ENCODE data around the gene MYH2.

The MYH2 gene

DNA sequence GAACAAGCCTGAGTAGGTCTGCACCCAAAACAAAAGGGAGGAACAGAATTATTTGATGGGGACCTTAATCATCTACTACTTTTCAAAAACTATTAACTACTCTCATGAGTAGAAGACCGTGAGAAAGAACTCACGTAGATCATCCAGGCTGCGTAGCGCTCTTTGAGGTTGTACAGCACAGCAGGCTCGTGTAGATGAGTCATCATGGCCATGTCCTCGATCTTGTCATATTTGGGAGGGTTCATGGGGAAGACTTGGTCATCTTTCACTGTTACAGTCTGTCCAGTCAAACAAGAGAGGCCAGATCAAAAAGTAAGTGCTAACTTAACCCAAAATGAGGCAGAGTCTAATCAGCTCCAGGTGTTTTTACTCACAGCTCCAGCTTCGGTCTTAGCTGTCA is 33.4 kb downstream of the MYH2 start:
- no peak for DNase-seq (ENCODE audit: low read depth in 3 of 3)

GRCh38 chr17:10513299-10514067 is 36.0 kb downstream of the MYH2 start:
- DNase-seq (ENCODE audit: low read depth in 3 of 3): no peak

DNA sequence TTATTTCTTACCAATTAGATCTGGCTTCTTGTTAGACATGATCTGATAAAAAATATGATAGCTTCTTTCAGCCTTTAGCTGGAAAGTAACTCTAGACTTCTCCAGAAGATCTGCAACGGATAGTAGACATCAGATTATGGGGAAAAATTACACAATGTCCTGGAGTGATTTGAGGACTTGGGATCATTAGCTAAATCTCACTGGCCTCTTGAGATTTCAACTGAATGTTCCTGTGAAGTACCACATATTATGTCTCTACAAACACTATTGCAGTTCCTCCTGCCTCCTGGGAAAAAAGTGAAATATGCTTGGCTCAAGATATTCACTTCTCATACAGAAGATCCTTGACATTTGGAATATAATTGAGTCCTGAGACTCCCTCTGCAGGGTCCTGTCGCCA is 36.6 kb downstream of the MYH2 start:
- DNase-seq (ENCODE audit: low read depth in 3 of 3): no peak

- no peak for DNase-seq (ENCODE audit: low read depth in 3 of 3)
Observed at GRCh38 chr17:10499950-10500349, 49.5 kb downstream of the MYH2 start.

DNA sequence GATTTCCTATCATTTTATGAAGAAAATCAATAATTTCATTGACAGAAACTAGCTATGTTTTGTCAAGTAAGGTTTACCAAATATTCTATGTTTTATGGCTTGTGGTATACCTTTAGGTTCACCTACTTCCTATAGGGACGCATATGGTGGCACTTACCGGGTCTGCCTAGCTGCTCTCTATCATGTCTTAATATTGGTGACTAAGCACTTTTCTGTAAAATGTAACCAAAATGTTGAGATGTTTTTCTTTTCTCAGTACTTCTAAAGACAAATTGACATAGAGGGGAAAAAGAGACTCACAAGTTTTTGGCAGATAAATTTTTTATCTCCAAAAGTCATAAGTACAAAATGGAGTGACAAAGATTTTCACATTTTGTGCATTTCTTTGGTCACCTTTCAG is 57.5 kb downstream of the MYH2 start:
- no peak for DNase-seq (ENCODE audit: low read depth in 3 of 3)

DNA sequence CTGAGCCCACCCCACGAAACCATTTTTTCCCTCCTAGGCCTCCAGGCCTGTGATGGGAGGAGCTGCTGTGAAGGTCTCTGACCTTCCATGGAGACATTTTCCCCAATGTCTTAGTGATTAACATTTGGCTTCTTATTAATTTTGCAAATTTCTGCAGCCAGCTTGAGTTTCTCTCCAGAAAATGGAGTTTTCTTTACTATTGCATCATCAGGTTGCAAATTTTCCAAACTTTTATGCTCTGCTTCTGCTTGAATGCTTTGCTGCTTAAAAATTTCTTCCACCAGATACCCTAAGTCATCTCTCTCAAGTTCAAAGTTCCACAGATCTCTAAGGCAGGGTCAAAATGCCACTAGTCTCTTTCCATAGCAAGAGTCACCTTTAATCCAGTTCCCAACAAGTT is 67.2 kb downstream of the MYH2 start:
- no peak for DNase-seq (ENCODE audit: low read depth in 3 of 3)

DNA sequence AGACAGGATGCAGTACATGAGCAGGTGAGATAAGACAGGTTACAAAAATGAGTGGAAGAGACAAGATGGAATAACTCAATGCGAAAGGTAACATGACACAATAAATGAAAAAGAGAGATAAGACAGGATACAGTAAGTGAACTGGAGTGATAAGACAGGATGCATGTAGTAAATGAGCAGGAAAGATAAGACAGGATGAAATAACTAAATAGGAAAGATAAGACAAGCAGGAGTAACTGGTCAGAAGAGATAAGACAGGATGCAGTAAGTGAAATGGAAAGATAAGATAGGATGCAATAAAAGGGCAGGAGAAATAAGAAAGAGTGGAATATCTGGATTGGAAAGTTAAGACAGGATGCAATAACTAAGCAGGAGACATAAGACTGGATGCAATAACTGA is 71.8 kb downstream of the MYH2 start:
- DNase-seq (ENCODE audit: low read depth in 3 of 3): no peak

- DNase-seq (ENCODE audit: low read depth in 3 of 3): no peak
Observed at GRCh38 chr17:10474536-10474935, 74.9 kb downstream of the MYH2 start.

DNA sequence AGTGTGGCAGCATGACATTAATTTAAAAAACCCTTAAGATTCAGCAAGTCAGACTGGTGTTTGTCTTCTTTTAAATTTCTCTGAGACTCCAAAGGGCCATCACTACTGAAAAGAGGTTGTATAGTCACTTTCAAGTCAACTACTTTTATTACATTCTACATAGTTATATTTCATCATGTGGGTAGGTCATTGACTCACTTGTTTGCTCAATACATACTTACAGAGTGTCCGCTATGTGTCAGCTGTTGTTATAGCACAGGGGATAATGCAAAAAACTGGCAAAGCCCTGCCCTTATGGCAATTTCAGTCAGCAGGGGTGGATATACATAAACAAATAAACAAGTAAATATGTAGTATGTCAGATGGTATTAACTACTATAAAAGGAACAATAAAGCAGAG is 77.6 kb downstream of the MYH2 start:
- DNase-seq (ENCODE audit: low read depth in 3 of 3): no peak
